Uterus (tissue), 4 donors: Measurements from ENCODE around the gene HIVEP2. TPM values are rescaled to one million over a fixed set of nuclear protein-coding genes. Genes with fewer than 3 reads are reported as not detected.

Experiments used
- DNase-seq, 2 donors: peaks; one replicate each; pipeline ENCODE4 v3.0.0-alpha.2; 2019 to 2020
- H3K27ac ChIP-seq, 2 donors: fragments of 200-600 bp; sonication (generic); 1 replicate in 1 of 2; 2 replicates in 1 of 2; pipeline ENCODE4 v1.5.1; 2016 to 2018
- H3K27me3 ChIP-seq, 2 donors: fragments of 200-600 bp; sonication (generic); one replicate each; pipeline ENCODE4 v1.5.1; 2018 to 2019; ENCODE audit warnings: control low read depth in 1 of 2
- H3K36me3 ChIP-seq, 2 donors: fragments of 200-600 bp; sonication (generic); one replicate each; pipeline ENCODE4 v1.5.1; 2019; ENCODE audit warnings: control low read depth in 1 of 2
- H3K4me1 ChIP-seq, 2 donors: fragments of 200-600 bp; sonication (generic); one replicate each; pipeline ENCODE4 v1.5.1; 2018 to 2019; ENCODE audit warnings: control low read depth in 1 of 2
- H3K4me3 ChIP-seq, 2 donors: fragments of 200-600 bp; sonication (generic); 1 replicate in 1 of 2; 2 replicates in 1 of 2; pipeline ENCODE4 v1.5.1; 2018 to 2019; ENCODE audit warnings: mild to moderate bottlenecking in 1 of 2
- H3K9me3 ChIP-seq, 2 donors: fragments of 200-600 bp; sonication (generic); one replicate each; pipeline ENCODE4 v1.5.1; 2019; ENCODE audit warnings: control low read depth in 1 of 2
- POLR2A ChIP-seq, 2 donors: fragments of 450-650 bp; IDR thresholded peaks; one replicate each; pipeline ENCODE4 v1.6.1; 2016; ENCODE audit warnings: antibody characterized with exemption in 2 of 2, mild to moderate bottlenecking in 1 of 2, moderate library complexity in 1 of 2
- intact Hi-C: fragments of 100-400 bp; cut with DNase I; formaldehyde crosslinking; loops from one replicate; pipeline ENCODE4 v1.15.1; 2023; ENCODE audit warnings: low total_unique reads
- total RNA-seq, 4 donors: library from RNA; depleted of rRNA in 3 of 4; stranded (reverse); fragments of >200 nt in 3 of 4; gene quantifications; one replicate each; pipeline versions ENCODE4 v1.1.0 to v1.2.4, GENCODE V29; 2014 to 2023
- TF ChIP-seq, protein P1 (sequence below), 4 experiments: fragments of 200-600 bp in 2 of 4; fragments of 450-650 bp in 2 of 4; sonication (generic) in 2 of 4; IDR thresholded peaks; one replicate each; pipeline ENCODE4 v1.5.1; 2016 to 2019; ENCODE audit warnings: antibody characterized with exemption in 4 of 4, mild to moderate bottlenecking in 2 of 4, moderate library complexity in 1 of 4
- donor health status: DM: yes; HTN: yes; CAD: no.

Gene HIVEP2
- total RNA-seq, 4 donors from 2014 or later = 11.0 to 24.7 (median 19.8) TPM

DNA sequence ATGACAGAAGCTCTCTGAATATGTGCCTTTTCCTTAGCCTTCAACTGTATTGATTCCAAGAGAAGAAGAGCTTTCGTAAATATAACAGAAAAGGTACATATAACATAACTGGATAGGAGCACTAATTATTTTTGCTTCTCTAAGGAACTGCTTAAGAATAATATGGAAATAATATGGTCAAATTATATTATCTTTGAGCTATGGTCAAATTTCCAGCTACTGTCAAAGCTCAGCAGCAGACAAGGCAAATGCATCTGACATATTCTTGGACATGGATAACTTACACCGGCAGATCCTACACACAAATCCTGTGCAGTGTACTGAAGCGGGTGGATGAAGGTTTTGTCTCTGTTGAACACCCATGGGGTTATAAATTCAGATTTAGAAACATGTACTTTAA lies 150.6 kb downstream of the HIVEP2 start:
- no peaks in the 10 kb centered on the region for H3K9me3 ChIP-seq
- no peak for TF ChIP-seq POLR2A (IDR thresholded peaks at IDR 0.05)
- TF ChIP-seq, protein P1, sequence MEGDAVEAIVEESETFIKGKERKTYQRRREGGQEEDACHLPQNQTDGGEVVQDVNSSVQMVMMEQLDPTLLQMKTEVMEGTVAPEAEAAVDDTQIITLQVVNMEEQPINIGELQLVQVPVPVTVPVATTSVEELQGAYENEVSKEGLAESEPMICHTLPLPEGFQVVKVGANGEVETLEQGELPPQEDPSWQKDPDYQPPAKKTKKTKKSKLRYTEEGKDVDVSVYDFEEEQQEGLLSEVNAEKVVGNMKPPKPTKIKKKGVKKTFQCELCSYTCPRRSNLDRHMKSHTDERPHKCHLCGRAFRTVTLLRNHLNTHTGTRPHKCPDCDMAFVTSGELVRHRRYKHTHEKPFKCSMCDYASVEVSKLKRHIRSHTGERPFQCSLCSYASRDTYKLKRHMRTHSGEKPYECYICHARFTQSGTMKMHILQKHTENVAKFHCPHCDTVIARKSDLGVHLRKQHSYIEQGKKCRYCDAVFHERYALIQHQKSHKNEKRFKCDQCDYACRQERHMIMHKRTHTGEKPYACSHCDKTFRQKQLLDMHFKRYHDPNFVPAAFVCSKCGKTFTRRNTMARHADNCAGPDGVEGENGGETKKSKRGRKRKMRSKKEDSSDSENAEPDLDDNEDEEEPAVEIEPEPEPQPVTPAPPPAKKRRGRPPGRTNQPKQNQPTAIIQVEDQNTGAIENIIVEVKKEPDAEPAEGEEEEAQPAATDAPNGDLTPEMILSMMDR (IDR thresholded peaks at IDR 0.05) = no peak
- no peaks in the 10 kb centered on the region for H3K4me1 ChIP-seq
- no peak overlapping the region for H3K27ac ChIP-seq
- no peak for DNase-seq
- no peaks in the 10 kb centered on the region for H3K36me3 ChIP-seq
- intact Hi-C loops = no loop called here
- no peaks in the 10 kb centered on the region for H3K27me3 ChIP-seq
- no peak overlapping the region for H3K4me3 ChIP-seq

DNA sequence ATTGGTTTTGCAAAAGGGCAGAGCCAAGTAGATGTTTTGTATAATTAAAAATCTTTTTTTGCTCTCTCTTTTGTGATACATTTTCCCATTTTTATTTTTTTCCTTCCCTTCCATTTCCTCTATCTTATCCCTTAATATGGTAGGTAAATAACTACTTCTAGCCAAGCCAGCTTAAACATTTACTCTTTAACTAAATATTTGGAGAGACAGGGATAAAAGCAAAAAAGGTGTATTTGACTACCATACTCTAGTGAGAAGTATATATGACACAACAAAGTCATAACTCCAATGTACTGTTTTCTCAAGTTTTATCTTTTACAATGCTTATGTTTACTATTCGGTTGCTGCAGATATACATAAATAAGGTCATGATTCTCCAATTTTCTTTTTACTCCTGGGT lies 154.7 kb downstream of the HIVEP2 start:
- intact Hi-C loops = no loop called here
- no peak for DNase-seq
- TF ChIP-seq POLR2A (IDR thresholded peaks at IDR 0.05) = no peak
- TF ChIP-seq, protein P1 (IDR thresholded peaks at IDR 0.05) = no peak

DNA sequence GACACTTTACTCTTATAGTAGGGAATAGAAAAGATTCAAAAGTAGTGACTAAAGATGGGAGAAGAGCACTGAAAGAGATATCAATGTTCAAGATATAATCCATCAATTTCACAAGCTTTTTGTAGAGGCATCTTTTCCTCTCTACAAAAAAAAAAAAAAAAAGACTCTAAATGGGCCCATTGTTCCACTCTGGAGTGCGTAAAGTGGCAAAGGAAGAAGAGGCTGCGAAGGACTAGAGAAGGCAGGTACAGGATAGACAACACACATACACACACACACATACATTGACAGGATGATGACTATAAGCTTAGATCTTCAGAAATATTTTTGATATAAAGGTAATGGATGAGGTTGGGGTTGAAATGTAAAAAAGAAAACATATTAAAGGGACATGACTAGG lies 157.6 kb downstream of the HIVEP2 start:
- Histone ChIP-seq H3K9me3 (no peaks in the 10 kb centered on the region), H3K27ac (no peak overlapping the region), H3K36me3 (no peaks in the 10 kb centered on the region), H3K4me1 (no peaks in the 10 kb centered on the region), H3K4me3 (no peak overlapping the region), H3K27me3 (no peaks in the 10 kb centered on the region)
- DNase-seq = no peak
- TF ChIP-seq POLR2A (IDR thresholded peaks at IDR 0.05) = no peak
- TF ChIP-seq, protein P1 (IDR thresholded peaks at IDR 0.05) = no peak
- intact Hi-C loops = no loop called here

More for the DNA sequence above, 154.7 kb downstream of the HIVEP2 start:
- H3K4me3 ChIP-seq = no peak overlapping the region
- H3K27ac ChIP-seq = no peak overlapping the region
- H3K27me3 ChIP-seq = no peaks in the 10 kb centered on the region
- H3K4me1 ChIP-seq = no peaks in the 10 kb centered on the region
- H3K36me3 ChIP-seq = no peaks in the 10 kb centered on the region
- H3K9me3 ChIP-seq = no peaks in the 10 kb centered on the region

DNA sequence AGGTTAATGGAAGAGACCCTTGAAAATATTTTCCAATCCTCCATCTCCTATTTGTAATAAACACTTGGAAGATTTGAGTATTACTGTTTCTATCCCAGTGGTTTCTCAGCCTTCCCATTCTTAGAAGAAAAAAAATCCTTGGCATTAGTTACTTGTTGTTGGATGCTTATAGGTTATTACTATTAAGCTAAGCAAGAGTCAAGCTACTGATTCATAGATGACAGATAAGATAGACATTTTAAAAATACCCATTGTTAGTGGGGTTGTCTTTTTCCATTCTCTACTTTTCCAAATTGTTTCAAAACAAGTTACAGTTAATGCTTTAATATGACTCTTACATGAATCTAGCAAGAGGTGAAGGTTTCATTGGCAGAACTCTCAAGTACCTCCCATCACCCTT lies 158.5 kb downstream of the HIVEP2 start:
- no peaks in the 10 kb centered on the region for H3K36me3 ChIP-seq
- no peak for TF ChIP-seq POLR2A (IDR thresholded peaks at IDR 0.05)
- TF ChIP-seq, protein P1 (IDR thresholded peaks at IDR 0.05) = no peak
- no peaks in the 10 kb centered on the region for H3K27me3 ChIP-seq
- no peaks in the 10 kb centered on the region for H3K9me3 ChIP-seq
- H3K27ac ChIP-seq = no peak overlapping the region
- DNase-seq = no peak
- H3K4me1 ChIP-seq = no peaks in the 10 kb centered on the region
- intact Hi-C loops = no loop called here
- H3K4me3 ChIP-seq = no peak overlapping the region

DNA sequence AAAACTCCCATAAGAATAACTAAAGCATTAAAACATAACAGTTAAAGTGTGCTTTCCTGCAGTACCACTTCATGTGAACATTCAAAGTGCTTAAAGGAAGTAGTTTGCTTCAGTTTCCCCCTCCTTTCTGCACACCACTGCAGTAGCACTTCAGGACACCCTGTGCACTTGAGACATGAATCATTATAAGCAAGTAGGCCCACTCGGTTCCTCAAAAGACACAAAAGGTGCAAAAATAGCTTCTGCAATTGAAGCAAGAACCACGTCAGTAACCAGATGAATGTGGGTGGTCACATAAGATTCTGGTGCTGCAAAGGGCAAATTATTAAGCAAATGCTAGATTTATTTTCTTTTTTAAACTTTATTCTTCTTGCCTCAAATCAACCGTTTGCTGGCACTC lies 160.6 kb downstream of the HIVEP2 start:
- H3K27me3 ChIP-seq = no peaks in the 10 kb centered on the region
- no peak overlapping the region for H3K4me3 ChIP-seq
- no peaks in the 10 kb centered on the region for H3K9me3 ChIP-seq
- intact Hi-C loops = no loop called here
- no peaks in the 10 kb centered on the region for H3K4me1 ChIP-seq
- H3K27ac ChIP-seq = no peak overlapping the region
- no peak for TF ChIP-seq POLR2A (IDR thresholded peaks at IDR 0.05)
- TF ChIP-seq, protein P1 (IDR thresholded peaks at IDR 0.05) = no peak
- H3K36me3 ChIP-seq = no peaks in the 10 kb centered on the region
- DNase-seq = no peak
